GM19328 (cell line): Measurements from ENCODE around the gene SLC7A6.

ENCODE experiments used
- ATAC-seq: cut with Tn5 transposase; IDR thresholded peaks from one replicate; pipeline ENCODE4 v1.9.1; 2021; ENCODE audit warnings: mild to moderate bottlenecking, moderate library complexity; ENCODE audit not compliant: unreplicated experiment

Gene SLC7A6

GRCh38 chr16:68252383-68252782 is 11.9 kb upstream of the SLC7A6 start:
- ATAC-seq = no peak

DNA sequence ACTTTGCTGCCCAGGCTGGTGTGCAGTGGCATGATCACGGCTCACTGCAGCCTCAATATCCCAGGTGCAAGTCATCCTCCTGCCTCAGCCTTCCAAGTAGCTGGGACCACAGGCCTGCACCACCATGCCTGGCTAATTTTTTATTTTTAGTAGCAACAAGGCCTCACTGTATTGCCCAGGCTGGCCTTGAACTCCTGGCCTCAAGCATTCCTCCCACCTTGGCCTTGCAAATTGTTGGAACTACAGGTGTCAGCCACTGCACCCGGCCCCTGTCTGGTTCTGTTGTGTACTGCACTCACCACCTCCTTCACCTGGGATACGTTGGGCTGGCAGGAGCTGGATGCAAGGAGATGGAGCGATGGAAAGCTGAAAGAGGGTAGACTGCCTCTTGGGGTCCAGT is 10.6 kb upstream of the SLC7A6 start:
- ATAC-seq = no peak

- no peak for ATAC-seq
Observed at GRCh38 chr16:68255712-68256111, 8.6 kb upstream of the SLC7A6 start.

DNA sequence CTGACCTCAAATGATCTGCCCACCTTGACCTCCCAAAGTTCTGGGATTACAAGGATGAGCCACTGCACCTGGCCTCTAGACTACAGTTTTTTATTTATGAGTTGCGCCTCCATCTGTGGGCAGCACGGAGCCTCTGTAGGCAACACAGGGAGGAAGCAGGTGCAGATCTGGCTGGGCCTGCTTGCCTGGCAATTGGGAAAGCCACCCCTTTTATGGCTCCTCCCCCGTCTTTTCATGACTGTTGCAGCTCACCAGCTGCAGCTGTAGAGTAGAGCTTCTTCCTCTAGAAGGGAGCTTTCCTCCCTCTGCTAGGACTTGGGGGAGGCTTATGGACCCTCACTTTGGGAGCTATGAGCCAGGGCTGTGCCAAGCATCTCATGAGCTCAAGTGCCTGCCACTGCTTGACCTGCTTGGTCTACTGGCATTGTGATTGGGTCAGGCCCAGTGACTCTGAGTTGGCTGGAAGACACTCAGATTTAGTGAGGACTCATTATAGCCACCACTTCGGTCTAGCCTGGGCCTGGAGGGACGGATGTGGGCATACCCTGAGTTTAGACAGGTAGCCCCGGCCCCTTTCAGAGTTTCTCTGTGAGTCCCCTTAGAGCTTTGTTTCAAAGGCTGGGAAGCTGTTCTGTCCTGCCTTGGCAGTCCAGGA is 6.9 kb upstream of the SLC7A6 start:
- ATAC-seq = no peak

DNA sequence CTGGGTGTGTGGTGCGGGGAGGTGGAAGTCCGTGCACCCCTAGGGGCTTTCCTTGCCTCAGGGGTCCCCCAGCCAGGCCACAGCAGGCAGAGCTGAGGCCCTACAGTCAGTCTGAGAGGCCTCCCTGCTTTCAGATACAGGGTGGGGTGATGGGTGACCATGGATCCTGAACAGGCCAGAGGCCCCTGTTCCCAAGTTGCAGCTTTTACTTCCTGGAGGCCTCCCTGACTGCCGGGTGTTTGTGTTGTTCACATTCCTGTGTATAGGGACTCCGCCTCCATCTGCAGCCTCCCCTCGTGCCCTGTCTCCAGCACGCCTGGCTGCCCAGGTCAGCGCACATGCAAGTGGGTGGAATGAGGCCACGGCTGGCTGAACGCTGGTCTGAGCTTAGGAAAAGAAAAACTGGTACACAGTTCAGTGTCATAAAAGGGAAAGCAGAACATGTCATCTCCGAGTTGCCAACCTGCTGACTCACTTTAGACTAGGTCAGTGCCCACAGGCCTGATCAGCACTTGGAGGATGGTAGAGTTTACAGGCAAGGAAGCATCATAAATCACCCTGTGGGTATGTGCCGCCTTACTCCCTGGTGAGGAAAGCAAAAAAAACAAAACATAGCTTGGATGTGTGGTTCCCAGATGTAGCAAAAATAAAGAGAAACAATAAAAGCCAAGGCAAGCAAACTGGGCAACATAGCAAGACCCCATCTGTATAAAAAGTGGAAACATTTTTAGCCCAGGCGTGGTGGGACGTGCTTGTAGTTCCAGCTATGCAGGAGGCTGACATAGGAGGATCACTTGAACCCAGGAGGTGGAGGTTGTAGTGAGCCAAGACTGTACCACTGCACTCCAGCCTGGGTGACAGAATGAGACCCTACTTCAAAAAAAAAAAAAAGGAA is 6.2 kb upstream of the SLC7A6 start:
- no peak for ATAC-seq

GRCh38 chr16:68259007-68259825 is 5.1 kb upstream of the SLC7A6 start:
- no peak for ATAC-seq

DNA sequence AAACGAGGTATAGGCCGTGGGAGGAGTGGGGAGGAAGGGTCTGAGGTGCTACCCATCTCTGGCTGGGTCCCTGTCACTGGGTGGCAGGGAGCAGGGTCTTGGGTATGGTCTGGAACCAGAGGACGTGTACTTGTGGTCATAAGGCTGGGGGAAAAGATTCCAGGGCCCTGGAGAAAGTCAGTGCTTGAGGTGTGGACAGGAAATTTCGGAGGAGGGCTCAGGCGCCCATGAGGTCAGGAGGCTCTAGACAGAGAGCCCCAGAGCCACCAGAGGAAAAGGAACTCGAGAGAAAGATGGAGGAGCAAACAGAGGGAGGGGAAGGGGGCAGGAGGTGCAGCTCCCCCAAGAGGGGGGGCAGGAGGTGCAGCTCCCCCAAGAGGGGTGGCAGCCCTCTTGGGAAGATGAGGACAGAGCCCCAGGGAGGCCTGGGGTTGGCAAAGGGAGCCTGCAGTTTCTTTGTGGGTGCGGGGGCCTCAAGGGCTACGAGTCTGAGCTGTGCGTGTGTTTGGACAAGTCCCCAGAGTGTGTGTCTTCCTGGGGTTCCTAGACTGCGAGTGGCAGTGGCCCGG is 683 bp upstream of the SLC7A6 start:
- ATAC-seq = peak; percentile 6

DNA sequence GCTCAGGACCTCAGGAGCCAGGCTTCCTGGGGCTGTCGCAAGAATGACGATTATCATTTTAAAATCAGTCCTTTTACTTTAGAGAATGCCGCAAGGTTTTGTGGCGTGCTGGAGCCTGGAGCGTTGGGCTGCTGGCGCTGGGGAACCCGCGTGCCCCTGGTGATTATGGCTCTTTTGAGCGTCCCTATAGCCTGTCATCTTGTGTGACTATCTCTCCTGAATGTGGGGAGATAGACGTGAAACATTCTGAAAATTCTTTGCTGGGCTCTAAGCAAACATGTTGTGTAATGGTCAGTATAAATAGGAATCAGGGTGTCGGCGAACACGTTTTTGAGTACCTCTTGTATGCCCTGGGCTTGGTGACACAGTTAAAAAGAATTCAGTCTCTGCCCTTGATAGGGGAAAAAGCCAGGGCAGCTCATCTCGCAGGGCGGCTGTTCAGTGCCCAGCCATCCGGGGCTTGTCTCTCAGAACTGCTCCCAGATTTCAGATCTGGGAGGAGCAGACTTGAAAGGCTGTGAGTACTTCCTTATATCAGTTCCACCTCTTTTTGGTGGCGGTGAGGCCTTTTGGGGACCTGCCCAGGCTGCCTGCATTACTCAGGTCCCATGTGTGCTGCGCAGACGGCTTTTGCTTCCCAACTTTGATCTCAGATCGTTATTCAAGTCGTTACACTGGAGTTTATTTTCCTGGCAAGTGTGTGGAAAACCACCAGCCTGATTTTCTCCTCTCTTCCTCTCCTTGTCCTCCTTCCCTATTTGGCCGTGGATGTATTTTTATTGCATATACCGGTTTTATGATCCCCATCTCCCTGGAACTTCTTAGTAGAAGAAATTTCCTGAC is 973 bp downstream of the SLC7A6 start:
- no peak for ATAC-seq

GRCh38 chr16:68267612-68268405 is 3.5 kb downstream of the SLC7A6 start:
- no peak for ATAC-seq

DNA sequence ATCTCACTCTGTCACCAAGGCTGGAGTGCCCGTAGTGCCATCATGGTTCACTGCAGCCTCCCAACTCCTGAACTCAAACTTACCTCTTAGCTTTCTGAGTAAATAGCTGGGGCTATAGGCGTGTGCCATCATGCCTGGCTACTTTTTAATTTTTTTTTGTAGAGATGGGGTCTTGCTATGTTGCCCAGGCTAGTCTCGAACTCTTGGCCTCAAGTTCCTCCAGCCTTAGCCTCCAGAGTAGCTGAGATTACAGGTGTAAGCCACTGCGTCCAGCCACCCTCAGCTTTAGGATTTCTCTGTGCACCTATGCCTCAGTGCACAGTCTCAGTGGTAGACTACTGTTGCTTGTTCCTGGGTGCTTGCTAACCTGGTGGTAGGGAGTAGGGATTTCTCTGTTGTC is 5.5 kb downstream of the SLC7A6 start:
- ATAC-seq = no peak

GRCh38 chr16:68270353-68270752 is 6.0 kb downstream of the SLC7A6 start:
- ATAC-seq = no peak

DNA sequence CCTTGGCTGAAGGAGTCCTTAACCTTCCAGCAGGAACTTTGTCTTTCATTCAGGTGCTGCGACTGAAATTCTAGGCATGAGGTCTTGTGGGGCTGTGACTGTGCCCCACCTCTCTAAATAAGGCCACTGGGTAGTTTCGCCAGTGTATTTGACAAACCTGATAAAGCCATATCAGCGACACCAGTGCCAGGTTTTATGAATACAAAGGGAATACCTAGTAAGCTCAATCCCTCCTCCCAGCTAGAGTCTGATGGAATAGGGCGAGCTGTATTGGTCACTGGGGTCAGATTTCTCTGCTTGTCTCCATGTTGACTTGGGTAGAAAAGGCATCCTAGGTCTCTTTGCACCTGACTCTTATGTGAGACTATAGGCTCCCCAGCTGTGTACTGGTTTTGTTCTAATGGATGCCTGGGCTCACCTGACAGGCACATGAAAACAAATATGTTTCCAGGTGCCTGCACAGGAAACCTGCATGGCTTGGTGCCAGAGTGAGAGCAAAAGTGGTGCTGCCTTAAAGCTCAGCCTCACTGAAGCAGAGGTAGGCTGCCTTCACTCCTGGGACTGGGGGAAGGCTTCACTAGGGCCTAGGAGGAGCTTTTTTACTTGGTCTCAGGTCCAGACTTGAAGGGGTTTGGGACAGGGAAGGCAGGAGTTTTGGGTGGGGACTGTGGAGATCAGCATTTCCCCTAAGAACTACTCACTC is 8.3 kb downstream of the SLC7A6 start:
- no peak for ATAC-seq

DNA sequence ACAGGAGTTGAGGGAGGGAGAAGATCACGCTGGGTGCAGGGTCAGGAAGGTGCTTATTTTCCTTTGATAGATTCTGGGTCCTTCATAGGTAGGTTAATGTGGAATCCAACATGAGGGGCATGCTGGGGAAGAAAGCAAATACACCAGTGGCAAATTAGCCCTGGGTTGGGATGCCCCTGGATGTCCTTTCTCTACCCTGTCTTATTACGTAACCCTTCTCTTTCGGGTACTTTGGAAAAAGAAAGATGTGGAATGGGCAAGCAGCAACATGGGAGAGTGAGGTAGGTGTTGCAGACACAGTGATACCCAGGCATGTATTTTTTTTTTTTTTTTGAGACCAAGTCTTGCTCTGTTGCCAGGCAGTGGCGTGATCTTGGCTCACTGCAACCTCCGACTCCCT is 9.1 kb downstream of the SLC7A6 start:
- no peak for ATAC-seq

DNA sequence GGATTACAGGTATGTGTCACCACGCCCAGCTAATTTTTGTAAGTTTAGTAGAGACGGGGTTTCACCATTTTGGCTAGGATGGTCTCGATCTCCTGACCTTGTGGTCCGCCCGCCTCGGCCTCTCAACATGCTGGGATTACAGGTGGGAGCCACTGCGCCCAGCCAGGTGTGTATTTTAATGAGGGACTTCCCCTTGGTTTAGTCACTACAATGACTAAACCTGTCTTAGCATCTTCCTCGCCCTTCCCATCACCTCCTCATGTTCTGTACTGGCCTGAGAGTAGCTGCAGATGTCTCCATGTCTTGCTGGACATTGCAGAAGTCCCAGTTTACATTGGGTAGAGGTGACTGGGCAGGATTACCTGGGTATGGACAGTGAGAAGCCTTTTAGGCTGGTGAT is 9.6 kb downstream of the SLC7A6 start:
- ATAC-seq = no peak

DNA sequence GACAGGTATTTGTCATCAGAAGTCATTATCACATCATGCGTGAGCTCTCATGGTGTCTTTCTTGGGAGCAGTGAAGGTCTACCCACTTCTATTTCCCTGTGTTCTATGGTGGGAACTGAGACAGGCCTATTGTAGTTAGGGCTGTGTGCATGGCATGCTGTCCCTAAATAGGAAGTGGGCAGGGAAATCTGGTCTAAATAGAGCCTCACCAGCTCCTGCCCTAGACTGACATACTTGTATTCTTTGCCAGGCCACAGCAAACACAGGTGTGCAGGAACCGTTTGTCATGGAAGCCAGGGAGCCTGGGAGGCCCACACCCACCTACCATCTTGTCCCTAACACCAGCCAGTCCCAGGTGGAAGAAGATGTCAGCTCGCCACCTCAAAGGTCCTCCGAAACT is 10.1 kb downstream of the SLC7A6 start:
- ATAC-seq = no peak

DNA sequence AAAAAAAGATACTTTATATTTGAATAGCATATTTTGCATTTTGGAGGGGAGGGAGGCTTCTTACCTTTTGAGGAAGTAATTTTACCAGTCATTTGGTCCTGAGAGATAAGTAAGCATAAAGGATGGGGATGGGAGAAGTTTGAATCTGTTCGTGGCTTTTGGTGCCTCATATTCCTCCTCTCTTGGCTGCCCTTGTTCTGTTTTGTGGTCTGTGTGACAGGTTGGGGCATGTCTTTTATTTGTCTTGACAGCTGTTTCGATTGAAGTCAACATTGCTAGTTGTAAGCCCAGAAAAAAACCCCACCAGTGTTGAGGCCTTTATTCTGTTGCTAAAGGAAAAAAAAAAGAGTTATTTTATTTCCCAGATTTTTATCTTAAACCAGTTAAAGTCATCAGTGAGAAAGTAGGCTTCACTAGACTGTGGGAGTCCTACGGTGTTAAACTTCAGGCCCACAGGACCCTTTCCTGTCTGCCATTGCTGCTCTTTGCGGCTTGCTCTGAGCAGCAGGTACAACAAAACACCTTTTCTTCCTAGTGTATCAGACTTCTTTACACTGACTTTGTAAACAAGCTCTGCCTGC is 11.4 kb downstream of the SLC7A6 start:
- no peak for ATAC-seq

DNA sequence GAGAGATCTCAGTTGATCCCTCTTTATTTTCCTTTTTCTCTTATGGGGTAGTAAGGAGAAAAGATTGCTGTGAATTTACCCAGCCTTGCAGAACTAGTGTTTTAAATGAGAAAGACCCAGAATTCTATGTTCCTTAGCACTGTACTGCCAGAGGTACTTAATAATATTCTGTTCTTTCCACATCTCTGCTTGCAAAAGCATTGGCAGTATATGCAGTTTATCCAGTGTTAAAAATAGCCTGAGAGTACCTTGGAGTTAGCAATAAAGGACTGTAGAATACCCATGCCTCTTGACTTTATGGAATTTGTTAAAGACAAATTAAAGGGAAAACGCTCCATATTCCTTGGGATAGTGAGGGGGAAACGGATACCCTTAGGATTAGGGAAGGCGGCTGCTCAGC is 11.9 kb downstream of the SLC7A6 start:
- ATAC-seq = no peak

DNA sequence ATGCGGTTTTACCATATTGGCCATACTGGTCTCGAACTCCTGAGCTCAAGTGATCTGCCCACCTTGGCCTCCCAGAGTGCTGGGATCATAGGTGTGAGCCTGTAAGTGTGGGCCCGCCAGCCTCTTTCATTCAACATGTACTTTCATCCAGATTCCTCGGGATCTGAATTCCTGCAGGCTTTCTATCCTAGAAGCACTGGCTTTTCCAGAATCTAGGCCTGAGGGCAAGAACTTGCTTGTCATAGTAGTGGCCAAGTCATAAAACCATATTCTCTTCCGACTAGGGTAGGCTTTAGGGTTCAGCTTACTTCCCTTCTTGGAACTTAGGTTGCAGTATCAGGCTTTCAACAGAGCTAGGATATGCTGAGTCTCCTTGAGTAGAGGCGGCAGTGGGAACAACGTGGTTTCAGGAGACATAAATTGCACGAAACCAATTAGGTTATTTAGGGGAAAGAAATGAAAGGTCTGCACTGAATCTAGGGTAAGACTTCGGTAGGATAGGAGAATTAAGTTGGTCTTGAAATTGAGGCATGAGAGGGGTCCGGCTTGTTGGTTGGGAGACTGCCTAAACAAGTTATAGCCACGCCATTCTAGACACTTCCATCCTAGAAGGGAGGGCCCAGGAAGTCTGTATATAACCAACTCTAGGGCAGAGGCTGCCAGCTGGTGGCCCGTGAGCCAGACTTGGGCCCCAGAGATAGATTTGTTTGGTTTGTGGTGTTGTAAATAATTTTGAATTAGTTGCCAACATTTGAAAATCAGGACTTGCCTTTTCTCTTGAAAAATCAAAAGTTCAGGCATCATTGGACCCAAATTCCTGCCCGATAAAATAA is 15.6 kb downstream of the SLC7A6 start:
- ATAC-seq = no peak
